Iris pigment epithelial cell (primary cell): ENCODE measurements around the gene ARFGEF3.

Source experiments
- DNase-seq: peaks from one replicate; pipeline ENCODE4 v3.0.0-alpha.2; 2011; ENCODE audit warnings: low read depth

The ARFGEF3 gene

DNA sequence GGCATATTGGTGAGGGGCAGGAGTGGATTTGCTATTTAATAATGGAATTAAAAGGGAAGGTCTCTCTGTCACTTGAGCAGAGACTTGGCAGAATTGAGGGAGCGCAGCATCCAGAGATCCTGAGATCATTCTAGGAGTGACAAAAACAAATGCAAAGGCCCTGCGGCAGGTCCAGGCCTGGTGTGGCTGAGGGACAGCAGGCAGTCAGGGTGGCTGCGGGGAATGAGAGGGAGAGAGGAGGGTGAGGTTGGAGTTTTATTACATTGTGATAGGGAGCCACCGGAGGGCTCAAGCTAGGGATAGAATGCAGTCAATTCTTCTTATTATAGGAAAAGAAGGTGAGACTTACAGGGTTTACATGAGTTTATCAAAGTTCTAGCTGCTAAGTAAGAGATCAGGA, 116.1 kb downstream of the ARFGEF3 start:
- DNase-seq: no peak

DNA sequence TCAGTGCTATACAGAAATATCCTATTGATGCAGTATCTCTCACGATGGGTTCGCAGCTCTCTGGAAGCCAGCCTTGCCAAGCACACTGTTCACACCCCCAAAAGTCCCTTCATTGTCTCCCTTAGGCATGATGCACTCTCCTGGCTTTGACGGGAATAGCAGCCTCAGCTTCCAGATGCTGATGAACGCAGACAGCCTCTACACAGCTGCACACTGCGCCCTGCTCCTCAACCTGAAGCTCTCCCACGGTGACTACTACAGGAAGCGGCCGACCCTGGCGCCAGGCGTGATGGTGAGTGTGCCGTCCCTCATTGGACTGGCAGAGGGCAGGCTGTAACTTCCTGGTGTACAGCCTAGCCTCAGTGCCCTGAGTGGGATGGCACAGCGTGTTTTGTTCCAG, 116.6 kb downstream of the ARFGEF3 start:
- peak; percentile 26 for DNase-seq

DNA sequence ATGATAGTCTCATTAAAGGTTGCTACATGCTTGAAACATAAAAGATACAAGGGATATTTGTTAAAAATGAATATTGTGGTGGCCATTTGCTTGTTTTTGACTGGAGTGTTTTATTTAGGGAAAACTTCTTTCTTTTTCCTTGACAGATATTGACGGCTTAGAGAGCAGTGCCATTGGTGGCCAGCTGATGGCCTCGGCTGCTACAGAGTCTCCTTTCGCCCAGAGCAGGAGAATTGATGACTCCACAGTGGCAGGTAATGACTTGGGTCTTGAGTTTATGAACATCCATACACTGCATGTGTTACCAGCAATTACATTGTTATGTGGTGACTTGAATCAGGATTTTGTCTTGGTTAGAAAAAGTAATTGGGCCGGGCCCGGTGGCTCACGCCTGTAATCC, 124.1 kb downstream of the ARFGEF3 start:
- no peak for DNase-seq

DNA sequence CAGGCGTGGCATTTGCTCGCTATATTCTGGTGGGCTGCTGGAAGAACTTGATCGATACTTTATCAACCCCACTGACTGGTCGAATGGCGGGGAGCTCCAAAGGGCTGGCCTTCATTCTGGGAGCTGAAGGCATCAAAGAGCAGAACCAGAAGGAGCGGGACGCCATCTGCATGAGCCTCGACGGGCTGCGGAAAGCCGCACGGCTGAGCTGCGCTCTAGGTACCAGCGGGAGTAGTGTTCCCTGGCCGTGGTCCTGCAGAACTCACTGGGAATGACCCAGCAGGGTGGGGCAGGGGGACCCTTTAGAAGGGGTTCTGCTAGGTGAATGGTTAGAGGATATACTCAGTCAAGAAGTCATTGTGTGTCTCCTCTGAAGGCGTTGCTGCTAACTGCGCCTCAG, 125.0 kb downstream of the ARFGEF3 start:
- DNase-seq: no peak

DNA sequence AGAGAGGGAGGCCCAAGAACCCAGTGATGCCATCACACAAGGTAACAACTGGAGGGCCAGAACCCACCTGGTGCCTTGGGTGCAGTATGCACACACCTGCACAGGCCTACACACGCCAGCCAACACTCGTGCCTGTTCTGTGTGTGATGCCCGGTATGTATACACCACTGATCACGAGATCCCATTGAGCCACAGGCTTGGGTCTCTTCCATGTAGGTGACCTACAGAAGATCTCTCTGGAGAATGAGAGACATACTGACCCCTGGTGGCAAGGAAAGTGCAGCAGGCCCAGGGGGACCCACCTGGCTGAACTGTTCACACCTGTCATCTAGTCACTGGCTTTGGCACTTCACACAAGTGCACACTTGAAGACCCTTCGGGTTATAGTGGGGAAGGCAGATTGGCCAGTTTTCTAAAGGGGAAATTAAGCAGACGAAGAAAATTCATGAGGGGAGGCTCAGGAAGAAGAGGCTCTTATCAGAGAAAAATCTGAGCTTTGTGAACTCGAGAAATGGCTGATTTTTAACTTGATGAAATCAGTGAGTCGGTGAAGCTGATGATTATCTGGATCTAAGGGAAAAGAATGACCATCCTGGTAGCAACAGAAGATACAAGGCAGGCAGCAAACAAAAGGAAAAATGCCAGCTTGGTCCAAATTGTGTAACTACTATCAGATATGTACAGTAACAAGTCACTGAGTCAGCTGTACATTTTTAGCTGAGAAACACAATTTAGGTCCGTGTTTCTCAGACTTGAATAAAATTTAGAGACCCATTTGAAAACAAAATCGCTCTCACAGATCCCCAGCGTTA, 125.6 kb downstream of the ARFGEF3 start:
- peak; percentile 30 for DNase-seq

DNA sequence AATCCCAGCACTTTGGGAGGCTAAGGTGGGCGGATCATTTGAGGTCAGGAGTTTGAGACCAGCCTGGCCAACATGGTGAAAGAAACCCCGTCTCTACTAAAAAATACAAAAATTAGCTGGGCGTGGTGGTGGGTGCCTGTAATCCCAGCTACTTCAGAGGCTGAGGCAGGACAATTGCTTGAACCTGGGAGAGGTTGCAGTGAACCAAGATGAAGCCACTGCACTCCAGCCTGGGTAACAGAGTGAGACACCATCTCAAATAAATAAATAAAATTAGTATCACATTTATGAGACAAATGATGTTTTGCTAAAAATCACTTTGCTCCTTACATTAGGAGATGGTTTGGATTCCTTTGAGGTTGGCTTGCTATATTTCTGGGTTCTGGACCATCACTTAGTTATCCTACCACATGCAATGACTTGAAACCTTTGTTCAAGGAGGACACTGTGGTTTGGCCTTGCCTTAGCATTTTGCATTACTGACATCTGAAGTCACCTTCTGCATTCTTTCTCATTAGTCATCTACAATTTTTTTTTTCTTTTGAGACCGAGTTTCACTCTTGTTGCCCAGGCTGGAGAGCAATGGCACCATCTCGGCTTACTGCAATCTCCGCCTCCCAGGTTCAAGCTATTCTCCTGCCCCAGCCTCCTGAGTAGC, 126.8 kb downstream of the ARFGEF3 start:
- peak; percentile 91 for DNase-seq

DNA sequence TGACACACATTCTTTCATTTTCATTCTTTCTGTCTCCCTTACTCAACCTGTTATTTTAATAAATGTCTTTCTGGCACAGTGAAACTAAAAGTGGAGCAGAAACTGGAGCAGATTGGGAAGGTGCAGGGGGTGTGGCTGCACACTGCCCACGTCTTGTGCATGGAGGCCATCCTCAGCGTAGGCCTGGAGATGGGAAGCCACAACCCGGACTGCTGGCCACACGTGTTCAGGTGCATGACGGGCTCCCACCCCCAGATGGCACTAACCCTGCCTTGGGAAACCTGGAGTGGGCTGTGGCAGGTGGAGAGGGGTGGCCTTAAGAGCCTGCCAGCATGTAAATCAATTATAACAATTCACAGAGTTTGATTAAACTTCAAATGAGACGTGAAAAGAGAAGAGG, 128.0 kb downstream of the ARFGEF3 start:
- DNase-seq: no peak

DNA sequence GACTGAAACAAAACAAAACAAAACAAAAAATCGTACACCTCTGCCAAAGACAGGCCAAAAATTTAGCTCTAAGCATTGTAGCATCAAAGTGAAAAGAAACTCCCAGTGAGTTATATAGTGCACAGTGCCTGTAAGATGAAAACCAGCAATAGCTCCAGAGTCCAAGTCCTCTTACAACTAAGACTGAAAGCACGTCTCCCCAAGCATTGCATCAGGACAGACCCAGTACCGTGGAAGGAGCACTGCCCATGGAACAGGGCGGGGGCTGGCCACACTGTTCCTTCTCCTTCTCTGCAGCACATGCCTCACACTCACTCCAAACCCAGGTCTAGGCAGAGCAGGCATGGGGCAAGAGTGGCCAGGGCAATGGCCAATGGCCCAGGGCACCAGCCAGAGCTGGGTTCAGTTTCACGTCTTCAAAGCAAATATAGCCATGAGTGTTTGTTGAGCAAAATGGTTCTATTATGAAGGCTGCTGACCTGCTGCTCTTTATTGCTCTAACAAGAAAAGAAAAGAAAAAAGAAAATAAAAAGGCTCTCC, 128.8 kb downstream of the ARFGEF3 start:
- DNase-seq: no peak

DNA sequence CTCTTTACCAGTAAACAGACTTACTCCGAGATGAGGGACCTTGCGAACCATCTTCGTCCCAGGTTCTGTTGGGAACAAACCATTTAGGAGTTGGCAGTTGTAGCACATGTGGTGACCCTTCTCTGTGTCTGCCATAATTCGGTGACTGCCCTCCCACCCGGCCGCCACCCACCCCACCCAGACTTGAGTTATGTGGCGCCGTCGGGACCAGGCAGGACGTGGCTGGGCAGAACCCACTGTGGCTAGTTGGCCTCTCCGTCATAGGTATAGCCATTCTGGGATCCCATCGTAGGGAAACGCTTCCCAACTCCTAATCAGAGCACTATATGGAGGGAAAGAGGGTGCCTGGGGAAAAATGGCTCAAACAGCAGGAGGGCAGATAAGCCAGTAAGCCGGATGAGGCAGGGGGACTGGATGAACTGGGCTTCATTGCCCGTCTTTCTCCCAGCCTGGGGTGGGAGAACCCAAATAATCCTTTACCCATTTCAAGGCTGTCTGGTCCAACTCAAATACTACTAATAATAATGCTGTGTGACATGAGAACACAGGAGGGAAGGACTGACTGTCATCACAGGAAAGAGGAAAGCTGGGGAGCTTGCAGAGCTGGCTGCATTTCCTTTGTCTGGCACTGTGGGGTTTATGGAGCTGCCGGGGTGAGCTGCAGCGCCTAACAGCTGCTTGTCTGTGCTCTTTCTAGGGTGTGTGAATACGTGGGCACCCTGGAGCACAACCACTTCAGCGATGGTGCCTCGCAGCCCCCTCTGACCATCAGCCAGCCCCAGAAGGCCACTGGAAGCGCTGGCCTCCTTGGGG, 129.5 kb downstream of the ARFGEF3 start:
- no peak for DNase-seq

DNA sequence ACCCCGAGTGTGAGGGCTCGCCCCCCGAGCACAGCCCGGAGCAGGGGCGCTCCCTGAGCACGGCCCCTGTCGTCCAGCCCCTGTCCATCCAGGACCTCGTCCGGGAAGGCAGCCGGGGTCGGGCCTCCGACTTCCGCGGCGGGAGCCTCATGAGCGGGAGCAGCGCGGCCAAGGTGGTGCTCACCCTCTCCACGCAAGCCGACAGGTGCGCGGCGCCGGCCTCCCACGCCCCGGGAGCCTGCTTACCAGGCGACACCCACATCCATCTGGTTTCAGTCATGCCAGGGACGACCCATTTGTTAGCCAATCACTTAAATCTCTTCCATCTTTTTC, 130.1 kb downstream of the ARFGEF3 start:
- no peak for DNase-seq

DNA sequence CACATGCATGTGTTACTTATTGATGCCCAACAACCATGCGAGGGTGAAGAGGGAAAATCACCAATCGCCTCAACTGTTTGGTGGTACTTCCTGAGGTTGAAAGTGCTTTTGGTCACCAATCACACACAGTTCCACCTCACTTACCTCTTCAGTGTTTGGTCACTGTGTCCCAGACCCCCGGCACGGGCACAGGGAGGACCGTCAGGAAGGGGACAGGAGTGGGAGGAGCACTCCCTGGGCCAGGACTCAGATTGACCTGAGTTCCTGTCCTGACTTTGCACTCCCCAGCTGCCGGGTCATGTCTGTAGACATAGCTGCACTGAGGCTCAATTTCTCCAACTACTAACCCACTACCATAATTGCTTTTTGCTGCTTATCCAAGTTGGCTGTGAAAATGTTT, 130.7 kb downstream of the ARFGEF3 start:
- DNase-seq: no peak

DNA sequence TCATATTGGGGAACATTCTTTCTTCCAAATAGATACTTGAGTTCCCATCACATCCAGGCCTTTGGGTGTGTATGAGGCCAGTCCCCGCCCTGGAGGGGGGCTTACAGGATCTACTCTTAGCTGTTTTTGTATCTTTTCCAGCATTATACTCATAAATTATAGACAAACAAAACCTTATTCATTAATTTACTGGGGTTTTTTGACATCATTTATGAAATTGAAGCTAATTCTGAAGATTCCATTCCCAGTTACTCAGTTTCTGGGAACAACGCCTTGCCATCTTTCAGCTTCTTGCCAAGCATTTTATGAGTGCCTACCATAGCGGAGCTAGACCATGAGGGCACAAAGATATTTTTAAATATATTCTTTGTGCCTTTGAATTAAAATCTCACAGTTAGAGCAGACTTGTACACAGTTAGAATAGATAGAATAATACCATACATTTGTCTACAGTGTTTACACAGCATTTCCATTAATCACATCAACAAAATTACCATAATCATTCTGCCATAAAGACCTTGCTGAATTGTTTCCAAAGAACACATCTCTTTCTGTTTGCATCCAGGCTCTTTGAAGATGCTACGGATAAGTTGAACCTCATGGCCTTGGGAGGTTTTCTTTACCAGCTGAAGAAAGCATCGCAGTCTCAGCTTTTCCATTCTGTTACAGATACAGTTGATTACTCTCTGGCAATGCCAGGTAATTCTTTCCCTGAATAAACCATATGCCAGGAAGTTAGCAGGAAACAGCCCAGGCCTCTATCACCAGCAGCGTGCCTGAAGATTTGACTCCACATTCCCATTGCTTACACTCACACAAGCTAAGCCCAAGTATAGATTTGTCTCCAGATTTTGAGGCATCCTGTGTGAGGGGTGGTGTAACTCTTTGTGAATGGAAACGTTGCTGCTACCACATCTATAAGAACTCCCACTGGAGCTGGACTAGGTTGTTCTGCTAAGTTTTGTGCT, 132.0 kb downstream of the ARFGEF3 start:
- DNase-seq: no peak

DNA sequence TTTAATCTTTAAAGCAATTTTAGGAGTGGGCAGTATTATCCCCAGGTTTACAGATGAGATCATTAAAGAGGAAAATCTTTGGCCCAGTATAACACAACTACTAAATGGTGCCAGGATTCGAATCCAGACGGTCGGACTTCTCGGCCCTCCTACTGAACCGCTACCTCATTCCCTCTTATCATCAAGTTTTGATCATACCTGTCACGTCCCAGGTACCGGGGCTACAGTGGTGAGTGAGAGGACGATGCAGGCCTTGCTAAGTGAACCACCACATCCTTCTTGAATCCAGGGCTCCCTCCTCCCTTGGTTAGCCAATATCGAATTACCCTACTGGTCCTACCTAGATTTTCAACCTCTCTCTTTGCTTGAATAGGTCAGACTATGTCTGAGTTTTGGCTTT, 134.6 kb downstream of the ARFGEF3 start:
- no peak for DNase-seq

DNA sequence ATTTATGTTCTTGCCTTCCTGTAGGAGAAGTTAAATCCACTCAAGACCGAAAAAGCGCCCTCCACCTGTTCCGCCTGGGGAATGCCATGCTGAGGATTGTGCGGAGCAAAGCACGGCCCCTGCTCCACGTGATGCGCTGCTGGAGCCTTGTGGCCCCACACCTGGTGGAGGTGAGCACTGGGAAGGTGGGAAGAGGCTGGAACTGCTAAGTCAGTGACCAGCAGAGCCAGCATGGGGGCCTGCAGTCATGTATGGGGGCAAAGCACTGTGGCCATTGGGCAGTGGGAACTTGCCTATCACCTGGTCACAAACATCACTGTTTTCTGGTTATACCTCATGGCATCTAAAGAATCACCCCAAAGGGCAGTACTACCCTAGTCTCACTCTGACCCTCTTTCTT, 135.0 kb downstream of the ARFGEF3 start:
- no peak for DNase-seq

DNA sequence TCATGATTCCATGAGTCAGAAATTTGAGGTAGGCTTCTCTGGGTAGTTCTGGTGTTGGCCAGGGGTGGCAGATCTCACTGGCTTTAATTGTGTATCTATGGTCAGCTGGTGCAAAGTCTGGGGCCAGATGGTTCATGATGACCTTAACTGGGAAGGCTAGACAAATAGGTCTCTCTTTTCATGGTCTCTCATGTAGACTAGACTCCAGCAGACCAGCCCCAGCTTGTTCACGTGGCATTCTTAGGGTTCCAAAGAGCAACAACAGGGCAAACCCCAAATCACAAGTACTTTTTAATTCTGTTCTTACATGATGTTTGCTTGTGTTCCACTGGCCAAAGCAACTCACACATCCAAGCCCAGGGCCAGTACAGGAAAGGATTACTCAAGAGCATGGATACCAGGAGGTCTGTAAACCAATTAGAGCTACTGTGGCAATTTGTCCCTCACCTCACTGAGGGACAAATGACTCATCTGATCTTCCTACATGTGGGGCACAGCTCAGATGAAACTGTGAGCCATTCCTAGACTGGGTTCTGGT, 136.1 kb downstream of the ARFGEF3 start:
- DNase-seq: peak; percentile 46

DNA sequence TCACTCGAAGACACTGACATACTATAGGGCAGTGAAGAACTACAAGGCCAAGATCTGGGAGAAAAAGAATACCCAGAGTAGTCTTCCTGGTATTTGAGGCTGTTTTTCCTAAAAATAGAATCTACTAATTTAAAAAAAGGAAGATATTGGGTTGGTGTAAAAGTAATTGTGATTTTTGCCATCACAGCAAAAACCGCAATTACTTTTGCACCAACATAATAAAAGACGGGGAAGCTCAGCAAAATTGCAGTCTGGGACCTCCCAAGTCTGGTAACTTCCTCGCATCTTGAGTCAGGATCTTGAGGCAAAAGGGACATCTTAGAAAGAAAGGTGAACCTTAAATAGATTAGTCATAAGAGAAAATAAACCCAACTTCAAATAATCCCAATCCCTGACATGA, 138.7 kb downstream of the ARFGEF3 start:
- no peak for DNase-seq

DNA sequence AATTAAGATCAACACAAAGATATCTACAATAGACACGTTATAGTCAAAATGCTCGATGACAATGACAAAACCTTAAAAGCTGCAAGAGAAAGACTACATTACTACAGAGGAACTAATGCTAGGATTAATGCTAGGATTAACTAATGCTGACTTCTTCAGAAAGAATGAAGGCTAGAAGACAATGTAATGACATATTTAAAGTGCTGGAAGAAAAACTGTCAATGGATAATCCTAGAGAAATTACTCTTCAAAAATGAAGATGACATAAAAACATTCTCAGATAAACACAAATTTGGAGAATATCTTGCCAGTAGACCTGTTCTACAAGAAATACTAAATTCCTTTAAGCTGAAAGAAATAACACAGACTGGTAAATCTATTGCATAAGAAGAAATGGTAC, 140.8 kb downstream of the ARFGEF3 start:
- DNase-seq: no peak

DNA sequence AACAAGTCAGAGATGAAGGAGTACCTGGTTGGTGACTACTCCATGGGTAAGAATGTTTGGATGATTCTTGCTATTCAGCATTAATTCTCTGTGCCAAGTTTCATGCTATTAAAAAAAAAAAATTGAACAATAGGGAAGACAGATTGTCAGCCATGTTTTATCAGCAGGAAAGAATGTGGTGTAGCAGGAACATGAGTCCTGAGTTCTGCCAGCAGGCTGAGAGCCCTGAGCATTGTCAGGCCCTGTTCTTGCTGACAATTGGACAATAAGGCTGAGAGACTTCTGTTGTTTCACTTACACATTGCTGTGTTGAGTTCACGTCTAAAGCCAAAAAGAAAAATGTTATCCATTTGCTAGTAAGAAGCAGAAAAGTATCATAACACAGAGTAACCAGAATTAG, 145.6 kb downstream of the ARFGEF3 start:
- no peak for DNase-seq

DNA sequence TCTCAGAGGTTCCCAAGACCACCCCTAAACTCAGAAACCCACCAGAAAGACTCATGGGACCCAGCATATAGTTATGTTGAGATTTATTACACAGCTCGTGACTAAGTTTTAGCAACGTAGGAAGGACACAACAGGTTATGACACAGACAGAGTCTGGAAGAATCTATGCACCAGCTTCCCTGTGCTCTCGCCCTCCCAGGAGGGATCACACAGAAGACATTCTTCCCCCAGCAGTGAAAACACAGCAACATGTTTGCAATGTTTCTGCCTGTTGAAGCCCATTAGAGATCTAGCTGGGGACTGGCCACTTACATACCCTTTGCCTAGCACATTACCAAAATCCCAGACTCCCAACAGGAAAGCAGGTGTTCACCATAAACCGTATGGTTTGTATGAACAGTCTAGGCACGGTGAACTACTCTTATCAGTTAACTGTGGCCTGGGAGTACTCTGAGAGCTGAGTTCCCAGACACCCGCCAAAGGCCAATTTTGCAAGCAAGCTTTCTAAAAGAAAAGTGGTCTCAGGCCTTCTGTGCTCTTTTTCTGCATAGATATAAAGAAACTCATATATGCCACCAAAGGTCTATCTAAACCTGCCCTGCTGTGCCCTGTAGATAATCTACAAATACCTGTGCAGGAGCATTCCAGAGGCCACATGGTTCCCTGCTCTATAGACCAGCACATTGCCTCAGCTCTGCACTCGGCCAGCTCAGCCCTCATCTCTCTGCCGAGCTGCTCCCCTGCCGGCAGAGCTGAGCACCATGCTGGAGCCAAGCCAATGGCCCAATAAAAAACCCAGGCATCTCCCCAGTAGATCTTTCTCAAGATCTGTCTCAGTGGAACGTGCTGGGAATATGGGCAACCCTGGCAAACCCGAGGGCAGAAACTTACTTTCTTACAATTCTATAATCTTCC, 146.3 kb downstream of the ARFGEF3 start:
- DNase-seq: peak; percentile 27

DNA sequence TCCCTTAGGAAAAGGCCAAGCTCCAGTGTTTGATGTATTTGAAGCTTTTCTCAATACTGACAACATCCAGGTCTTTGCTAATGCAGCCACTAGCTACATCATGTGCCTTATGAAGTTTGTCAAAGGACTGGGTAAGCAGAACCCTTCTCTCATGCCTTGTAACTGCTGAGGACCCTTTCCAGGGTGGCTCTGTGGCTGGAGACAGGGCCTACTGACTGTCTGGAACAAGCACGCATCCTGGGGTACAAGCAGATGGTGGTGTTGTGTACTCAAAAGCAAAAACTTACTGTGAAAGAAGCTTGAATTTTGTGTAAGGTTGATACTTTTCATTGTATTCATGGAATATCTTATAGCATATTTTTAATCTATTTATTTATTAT, 147.0 kb downstream of the ARFGEF3 start:
- DNase-seq: no peak
